HG03175 (cell line): ENCODE measurements around the gene NFKBIL1.
"Not testable (repeated sequence)": the region's sequence is repeated elsewhere in the genome, so short reads cannot be mapped to it uniquely, and the experiment has no call there.

Experiments
- ATAC-seq: cut with Tn5 transposase; IDR thresholded peaks from one replicate; pipeline ENCODE4 v1.9.1; 2021; ENCODE audit warnings: mild to moderate bottlenecking, moderate library complexity; ENCODE audit not compliant: unreplicated experiment

Gene NFKBIL1

GRCh38 chr6:31546958-31547726 is at the start of gene NFKBIL1:
NFKBIL1 (plus strand) TSS chr6:31547608; CDS start chr6:31547695, 87 bp downstream.
- ATAC-seq = peak; percentile 69

- ATAC-seq = no peak
Measured at GRCh38 chr6:31498748-31499147, 48.7 kb upstream of the NFKBIL1 start.

GRCh38 chr6:31499648-31500047 is 47.8 kb upstream of the NFKBIL1 start:
- not testable (repeated sequence) for ATAC-seq

- no peak for ATAC-seq
Measured at GRCh38 chr6:31502586-31502985, 44.8 kb upstream of the NFKBIL1 start.

GRCh38 chr6:31509036-31509435 is 38.4 kb upstream of the NFKBIL1 start:
- ATAC-seq = not testable (repeated sequence)

- no peak for ATAC-seq
Measured at GRCh38 chr6:31510007-31510406, 37.4 kb upstream of the NFKBIL1 start.

- ATAC-seq = no peak
Measured at GRCh38 chr6:31513456-31514165, 33.8 kb upstream of the NFKBIL1 start.

- no peak for ATAC-seq
Measured at GRCh38 chr6:31521835-31522234, 25.6 kb upstream of the NFKBIL1 start.

- ATAC-seq = no peak
Measured at GRCh38 chr6:31525553-31525931, 21.9 kb upstream of the NFKBIL1 start.

- ATAC-seq = no peak
Measured at GRCh38 chr6:31525932-31526591, 21.3 kb upstream of the NFKBIL1 start.

GRCh38 chr6:31528307-31528777 is 19.1 kb upstream of the NFKBIL1 start:
- ATAC-seq = no peak

- ATAC-seq = no peak
Measured at GRCh38 chr6:31528821-31529328, 18.5 kb upstream of the NFKBIL1 start, which contains the start of gene MCCD1. MCCD1 (plus strand) TSS chr6:31528962; CDS start chr6:31529015, 53 bp downstream.

GRCh38 chr6:31529329-31530150 is 17.9 kb upstream of the NFKBIL1 start:
- no peak for ATAC-seq

- no peak for ATAC-seq
Measured at GRCh38 chr6:31530659-31531058, 16.7 kb upstream of the NFKBIL1 start.

GRCh38 chr6:31531162-31531561 is 16.2 kb upstream of the NFKBIL1 start:
- ATAC-seq = no peak

- ATAC-seq = no peak
Measured at GRCh38 chr6:31531771-31532643, 15.4 kb upstream of the NFKBIL1 start.

- ATAC-seq = no peak
Measured at GRCh38 chr6:31532644-31533454, 14.6 kb upstream of the NFKBIL1 start.

GRCh38 chr6:31533455-31533841 is 14.0 kb upstream of the NFKBIL1 start:
- ATAC-seq = no peak

- no peak for ATAC-seq
Measured at GRCh38 chr6:31534011-31534410, 13.4 kb upstream of the NFKBIL1 start.
